ENCODE results near the gene BRSK2.
"Not testable (repeated sequence)": the region's sequence is repeated elsewhere in the genome, so short reads cannot be mapped to it uniquely, and the experiment has no call there.

BRSK2 gene

DNA sequence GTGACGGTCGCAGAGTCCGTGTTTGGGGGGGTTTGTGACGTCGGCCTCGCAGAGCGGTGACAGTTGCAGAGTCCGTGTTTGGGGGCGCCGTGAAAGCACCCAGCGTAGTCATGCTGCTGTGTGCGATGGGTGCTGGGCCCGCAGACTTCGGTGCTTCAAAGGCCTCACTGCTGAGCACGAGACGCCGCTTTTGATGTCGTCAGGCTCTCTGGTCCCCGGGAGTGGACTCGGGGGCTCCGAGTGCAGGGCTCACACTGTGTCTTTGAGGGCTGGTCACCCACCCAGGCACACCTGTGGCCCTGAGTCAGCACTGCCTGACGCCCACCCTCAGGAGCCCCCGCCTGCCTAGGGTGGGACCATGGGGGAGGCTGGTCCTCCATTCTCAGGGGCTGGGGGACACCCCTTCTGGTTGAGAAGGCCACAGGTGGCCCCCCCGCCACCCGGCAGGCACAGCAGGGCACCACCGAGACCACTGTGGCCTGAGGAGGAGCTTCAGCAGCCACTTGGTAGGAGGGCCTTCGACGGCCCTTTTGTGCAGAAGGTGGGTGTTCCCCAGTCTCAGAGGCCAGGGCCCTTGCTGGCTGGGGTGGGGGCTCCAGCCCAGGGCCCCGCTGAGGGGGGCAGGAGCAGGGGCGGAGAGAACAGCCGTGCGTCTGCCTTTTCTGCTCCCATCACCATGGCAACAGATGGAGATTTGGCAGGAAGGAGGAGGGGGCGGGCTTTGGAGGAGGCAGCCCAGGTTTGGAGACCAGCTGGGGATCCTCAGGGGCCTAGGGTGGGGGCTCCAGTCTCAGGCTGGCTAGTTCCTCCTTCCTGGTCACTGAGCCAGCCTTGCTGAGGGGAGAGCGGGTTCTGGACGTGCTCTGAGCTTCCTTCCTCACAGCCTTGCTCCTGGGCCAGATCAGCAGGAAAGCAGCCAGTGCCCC is 20.9 kb downstream of the BRSK2 start:
- no peak for DNase-seq

DNA sequence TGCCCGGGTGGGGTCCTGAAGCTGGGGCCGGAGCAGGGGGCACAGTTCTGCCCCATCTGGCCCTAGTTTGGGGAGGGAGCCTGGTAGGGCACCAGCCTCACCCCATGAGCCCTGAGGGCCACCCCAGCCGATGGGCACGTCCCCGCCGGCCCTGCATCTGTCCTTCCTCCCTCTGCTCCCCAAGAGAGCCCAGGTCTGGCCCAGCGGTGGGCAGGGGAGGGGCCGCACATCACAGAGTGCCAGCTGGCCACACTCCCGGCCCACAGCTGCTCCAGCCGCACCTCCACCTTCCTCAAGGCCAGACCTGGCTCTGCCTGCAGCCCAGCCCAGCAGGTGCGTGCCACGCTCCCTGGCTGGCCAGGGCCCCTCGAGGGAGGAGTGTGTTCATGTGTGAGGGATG is 21.6 kb downstream of the BRSK2 start:
- no peak for DNase-seq

DNA sequence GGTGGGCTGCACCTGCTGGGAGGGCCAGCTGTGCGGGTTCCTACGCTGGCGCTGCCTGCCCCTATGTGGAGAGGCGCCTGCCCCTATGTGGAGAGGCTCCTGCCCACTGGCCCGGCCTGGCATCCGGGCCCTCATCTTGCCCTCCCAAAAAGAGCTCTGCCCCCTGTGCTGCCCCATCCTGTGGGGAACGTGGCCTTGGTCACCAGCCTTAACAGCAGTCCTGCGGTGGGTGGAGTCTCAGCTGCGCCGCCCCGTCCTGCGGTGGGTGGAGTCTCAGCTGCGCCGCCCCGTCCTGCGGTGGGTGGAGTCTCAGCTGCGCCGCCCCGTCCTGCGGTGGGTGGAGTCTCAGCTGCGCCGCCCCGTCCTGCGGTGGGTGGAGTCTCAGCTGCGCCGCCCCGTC is 22.0 kb downstream of the BRSK2 start:
- not testable (repeated sequence) for DNase-seq

DNA sequence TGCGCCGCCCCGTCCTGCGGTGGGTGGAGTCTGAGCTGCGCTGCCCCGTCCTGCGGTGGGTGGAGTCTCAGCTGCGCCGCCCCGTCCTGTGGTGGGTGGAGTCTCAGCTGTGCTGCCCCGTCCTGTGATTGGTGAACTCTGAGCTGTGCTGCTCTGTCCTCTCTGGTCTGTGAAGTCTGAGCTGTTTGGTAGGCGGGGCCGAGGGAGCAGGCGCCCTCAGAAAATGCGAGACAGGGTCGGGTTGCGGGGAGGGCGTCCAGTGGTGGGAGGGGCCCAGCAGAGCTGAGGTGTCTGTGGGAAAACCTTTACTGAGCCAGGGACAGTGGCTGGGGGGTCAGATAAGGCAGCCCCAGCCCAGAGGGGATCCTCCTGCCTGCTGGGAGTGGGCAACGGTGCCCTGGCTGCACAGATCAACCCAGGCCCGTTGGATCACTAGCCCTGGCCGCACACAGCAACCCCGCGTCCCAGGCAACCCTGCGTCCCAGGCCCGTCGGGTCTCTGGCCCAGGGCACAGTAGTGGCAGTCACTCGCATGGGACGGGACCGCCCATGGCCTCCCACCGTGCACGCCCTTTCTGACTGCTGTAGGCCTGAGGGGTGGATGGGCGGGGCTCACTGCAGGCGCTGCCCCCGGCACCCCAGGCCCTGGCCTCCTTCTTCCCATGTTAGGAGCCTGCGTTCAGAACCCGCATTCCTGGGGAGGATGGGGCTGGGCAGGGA is 22.8 kb downstream of the BRSK2 start:
- no peak for DNase-seq

DNA sequence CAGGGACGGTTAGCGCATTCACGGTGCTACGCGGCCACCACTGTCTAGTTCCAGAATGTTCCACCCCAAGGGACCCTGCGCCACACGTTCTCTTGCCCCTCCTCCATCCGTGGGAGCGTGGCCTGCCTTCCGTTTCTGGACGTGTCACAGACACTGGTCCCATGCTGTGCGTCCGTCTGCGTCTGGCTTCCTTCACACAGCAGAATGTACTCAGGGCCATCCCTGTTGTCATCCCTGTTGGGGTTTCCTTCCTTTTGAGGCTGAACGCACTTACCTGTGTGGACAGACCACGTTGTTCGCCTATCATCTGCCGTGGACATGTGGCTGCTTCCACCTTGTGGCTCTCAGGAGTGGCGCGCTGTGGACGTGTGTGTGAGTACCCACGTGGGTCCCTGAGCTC is 24.9 kb downstream of the BRSK2 start:
- no peak for DNase-seq

DNA sequence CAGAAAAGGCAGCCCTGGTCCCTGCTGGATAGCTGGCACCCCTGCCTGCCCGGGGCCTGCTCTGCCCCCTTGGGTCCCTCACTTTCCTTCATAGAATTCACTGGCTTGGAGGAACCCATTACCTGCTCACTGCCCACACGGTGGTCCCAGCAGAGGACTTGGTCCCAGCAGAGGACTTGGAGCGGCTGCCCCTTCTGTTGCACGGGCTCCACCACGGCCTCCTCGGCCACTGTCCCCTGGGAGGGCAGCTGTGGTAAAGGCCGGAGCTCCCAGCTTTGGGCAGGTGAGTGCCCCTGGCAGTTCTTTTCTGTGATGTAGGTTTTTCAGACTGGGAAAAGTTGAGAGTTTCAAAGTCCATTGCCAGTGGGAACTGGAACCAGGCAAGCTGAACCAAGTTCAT is 25.9 kb downstream of the BRSK2 start:
- DNase-seq, result no peak

DNA sequence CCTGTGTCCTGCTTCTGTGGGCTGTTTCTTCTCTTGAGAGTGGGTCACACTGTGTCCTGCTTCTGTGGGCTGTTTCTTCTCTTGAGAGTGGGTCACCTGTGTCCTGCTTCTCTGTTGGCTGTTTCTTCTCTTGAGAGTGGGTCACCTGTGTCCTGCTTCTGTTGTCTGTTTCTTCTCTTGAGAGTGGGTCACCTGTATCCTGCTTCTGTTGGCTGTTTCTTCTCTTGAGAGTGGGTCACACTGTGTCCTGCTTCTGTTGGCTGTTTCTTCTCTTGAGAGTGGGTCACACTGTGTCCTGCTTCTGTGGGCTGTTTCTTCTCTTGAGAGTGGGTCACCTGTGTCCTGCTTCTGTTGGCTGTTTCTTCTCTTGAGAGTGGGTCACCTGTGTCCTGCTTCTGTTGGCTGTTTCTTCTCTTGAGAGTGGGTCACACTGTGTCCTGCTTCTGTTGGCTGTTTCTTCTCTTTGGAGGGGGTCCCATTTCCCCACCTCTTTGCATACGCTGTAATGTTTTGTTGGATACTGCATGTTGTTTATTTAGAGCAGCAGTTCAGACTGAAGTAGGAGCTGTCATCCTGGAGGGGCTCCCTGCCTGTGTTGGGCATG is 28.6 kb downstream of the BRSK2 start:
- DNase-seq, result not testable (repeated sequence)

DNA sequence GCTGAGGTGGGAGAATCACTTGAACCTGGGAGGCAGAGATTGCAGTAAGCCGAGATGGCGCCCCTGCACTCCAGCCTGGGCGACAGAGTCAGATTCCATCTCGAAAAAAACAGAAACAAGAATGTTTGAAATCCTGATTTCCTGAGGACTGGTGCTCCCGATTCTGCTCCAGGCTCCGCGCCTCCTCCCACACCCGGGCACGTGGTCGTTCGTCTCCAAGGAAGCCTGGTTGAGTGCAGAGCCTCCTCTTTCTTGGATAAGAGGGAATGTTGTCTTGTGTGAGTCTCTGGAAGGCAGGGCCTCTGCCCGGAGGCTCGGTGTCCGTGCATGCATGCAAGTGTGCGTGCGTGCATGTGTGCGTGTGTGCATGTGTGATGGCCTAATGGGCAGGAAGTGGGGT is 30.1 kb downstream of the BRSK2 start:
- no peak for DNase-seq

DNA sequence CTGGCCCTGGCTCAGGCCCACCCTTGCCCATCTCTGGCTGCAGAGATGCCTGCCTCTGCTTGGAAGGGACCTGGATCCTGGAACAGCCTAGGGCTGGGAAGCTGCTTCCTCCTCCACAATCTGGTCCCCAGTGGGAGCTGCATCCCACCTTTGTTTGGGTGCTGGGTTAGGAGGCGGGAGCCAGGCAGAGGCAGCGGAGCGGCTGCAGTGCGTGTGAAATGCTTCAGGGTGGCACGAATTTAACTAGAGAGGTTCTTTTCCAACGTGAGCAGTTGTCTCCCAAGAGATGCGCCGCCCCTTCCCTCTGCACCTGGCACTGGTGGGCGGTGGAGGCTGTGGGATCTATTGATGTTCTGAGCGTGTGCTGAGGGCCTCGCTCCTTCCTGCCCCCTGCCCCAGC is 31.6 kb downstream of the BRSK2 start:
- no peak for DNase-seq

DNA sequence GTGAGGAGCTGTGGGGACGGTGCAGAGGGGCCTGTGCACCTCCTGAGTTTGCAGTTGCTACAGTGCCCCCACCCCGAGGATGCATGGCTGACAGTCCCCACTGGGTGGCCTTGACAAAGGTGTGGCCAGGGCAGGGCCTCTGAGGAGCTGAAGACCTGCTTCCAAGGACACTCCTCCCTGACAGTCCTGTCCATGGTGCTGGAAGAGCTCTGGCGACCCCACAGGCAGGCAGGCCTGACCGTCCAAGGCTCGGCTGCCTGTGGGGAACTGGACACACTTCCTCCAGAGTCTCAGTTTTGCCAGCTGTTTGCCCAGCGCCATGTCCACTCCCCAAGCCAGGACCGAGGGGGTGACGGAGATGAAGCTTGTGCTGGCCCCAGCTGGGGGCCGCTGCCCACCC is 32.7 kb downstream of the BRSK2 start:
- no peak for DNase-seq

DNA sequence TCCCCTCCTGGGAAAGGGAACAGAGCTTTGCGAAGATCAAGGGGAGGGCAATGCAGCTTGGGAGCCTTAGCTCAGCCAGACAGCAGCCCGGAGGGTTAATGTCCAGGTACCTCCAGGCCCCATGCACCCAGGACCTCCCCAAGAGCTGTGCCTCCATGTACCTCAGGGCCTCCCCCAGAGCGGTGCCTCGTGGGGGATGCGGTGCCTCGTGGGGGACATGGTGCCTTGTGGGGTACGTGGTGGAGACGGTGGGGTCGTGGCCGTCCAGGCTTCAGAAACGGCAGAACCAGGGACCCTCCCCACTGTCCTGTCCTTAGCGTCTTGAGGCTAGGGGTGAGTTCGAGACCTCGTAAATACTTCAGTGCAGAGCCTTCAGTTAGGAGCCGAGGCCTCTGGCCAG is 33.2 kb downstream of the BRSK2 start:
- DNase-seq, result no peak

DNA sequence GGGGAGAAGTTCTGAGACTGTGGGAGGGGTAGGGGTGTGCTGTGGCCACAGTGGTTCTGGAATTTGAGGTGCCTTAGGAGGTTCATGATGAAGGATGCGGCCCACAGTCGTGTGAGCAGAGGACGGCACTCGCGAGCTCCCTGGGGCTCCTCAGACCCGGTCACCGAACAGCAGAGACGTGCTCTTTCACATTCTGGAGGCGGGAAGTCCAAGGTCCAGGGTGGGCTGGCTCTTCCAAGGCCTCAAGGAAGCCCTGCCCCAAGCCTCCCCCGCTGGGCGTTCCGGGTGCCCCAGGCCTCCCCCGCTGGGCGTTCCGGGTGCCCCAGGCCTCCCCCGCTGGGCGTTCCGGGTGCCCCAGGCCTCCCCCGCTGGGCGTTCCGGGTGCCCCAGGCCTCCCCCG is 33.7 kb downstream of the BRSK2 start:
- not testable (repeated sequence) for DNase-seq

DNA sequence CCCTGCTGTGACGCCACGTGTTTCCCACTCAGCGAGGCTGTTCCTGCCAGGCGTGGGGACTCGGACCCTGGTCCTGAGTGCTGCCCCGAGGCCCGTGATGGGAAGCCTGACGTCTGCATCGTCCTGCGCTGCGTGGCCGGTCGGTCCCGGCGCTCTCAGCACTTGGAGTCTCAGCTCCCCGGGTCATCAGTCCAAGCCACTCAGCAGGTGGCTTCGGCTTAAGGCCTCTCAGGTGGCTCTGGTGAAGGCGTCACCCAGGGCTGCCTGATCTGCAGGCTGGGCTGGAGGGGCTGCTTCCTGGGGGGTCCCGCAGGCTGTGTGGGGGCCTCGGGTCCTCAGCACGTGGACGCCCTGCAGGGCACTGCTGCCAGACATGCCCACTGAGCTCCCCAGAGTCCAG is 35.3 kb downstream of the BRSK2 start:
- DNase-seq, result no peak

DNA sequence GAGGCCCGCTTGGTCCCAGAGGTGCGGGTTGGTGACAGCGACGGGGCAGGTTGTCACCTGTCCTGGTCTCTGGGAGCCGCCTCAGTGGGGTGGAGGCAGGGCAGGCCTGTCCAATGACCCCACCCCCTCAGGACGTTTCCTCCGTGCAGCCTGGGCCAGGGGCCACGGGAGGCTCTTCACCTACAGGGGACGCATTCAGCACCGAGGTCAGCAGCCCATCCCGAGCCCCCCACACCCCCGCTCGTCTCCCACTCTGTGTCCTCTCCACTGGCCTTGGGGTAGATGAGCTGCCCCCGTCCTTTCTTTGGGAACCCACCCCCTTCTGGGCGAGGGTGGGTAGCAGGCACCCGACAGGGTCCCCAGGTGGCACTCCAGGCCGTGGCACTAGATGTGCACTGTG is 35.7 kb downstream of the BRSK2 start:
- DNase-seq, result no peak

DNA sequence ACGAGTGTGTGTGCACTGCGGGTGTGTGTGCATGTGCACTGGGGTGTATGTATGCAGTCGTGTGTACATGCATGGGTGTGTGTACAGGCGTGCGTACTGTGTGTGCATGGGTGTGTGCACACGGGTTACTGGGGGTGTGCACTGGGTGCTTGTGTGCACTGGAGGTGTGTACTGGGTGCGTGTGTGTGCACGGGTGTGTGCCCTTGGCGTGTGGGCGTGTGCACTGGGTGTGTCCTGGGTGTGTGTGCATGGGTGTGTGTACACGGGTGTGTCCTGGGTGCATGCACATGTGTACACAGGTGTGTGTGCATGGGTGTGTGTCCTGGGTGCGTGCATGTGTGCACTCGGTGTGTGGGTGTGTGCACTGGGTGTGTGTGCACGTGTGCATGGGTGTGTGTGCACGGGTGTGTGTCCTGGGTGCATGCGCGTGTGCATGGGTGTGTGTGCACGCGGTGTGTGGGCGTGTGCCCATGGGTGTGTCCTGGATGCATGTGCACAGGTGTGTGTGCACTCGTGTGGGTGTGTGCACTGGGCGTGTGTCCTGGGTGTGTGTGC is 39.1 kb downstream of the BRSK2 start:
- no peak for DNase-seq

DNA sequence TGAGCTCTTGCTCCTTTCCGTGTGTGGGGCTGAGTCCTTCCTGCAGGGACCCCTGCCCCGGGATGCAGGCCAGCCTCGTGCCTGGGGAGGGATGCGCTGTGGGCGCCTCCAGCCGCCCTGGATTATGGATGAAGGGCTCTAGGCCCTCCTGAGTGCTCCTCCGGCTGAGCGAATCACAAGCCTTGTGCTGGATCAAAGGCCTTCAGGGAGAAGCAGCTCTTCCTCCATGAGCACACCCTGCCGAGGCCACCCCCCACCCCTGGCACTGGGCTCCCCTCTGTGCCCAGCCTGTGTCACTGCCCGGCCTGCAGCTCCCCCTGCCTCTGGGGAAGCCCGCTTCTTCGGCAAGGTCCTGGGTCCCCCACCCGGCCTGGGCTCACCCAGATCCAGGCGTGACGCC is 43.8 kb downstream of the BRSK2 start:
- DNase-seq, result no peak

DNA sequence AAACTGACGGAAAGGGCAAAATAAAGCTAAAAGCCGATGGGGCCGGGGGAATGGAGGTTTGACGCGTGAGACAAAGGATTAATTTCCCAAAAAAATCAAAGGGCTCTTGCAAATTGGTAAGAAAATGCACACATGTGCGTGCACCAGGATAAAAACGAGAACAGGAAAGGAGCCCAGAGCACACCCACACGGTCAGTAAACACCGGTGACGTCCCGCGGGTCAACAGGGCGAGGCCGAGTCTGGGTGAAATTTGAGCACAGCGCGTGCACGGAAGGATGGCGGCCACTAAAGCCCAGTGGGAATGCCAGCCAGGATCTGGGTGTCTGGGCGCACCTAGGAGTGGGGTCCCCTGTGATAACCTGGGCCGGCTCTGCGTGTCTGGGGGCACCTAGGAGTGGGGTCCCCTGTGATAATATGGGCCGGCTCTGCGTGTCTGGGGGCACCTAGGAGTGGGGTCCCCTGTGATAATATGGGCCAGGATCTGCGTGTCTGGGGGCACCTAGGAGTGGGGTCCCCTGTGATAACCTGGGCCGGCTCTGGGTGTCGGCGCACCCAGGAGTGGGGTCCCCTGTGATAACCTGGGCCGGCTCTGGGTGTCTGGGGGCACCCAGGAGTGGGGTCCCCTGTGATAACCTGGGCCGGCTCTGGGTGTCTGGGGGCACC is 44.4 kb downstream of the BRSK2 start:
- DNase-seq, result no peak

DNA sequence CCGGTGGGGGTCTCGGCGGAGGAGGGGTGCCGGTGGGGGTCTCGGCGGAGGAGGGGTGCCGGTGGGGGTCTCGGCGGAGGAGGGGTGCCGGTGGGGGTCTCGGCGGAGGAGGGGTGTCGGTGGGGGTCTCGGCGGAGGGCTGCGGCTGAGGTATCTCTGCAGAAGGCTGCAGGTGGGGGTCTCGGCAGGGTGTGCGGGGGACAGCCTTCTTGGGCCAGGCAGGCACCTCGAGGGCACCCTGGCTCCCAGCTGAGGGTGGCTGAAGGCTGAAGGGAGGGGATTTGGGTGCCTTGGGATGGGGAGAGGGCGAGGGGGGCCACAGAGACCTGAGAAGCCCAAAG is 45.7 kb downstream of the BRSK2 start:
- DNase-seq, result not testable (repeated sequence)

DNA sequence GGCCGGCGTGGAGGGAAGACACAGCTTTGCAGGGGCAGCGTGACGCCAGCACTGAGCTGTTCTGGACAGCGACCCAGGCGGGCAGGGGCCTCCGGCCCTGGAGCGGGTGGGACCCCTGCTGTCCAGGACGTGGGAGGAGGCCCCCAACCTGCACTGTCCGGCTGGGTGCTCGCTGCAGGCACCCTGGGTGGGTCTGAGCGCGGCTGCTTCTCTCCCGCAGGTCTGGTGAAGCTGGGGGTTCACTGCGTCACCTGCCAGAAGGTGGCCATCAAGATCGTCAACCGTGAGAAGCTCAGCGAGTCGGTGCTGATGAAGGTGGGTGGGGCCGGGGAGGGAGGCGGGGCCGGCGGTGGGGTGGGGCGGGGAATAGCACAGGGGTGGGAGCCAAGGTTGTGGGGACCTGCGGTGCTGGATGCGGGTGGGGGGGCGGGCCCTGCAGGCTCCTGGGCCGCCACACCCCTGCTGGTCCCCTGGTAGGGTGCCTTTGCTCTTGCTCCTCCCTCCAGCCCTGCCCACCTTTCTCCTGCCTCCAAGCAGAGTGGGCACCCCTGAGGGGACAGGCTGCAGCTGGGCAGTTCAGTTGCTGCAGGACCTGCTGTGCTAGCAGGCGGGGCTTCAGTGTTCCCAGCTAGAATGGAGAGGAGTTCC is 46.2 kb downstream of the BRSK2 start:
- peak; percentile 13 for DNase-seq

DNA sequence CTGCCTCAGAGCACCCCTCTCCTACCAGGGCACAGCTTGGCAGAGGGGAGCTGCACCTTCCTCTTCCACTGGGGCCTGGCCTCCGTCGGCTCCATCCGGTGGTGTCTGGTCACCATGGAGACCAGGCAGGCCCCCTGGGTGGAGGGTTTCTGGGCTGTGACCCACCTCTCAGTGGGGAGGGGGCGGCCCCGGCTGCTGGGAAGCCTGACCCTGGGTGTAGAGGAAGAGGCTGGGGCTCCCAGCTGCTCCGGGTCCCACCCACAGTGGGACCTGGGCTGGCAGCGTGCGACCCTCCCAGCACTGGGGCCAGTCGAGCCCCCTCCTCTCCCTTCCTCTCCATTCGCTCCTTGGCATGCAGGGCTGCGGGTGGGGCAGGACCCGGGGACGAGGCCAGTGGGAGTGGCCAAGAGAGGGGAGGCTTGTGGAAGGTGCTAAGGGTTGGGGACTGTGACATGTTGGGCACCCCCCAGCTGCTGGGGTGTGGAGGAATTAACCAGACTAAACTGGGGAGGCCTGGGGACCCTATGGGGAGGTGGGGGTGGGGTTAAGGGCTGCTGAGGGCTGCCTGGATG is 46.8 kb downstream of the BRSK2 start:
- no peak for DNase-seq

DNA sequence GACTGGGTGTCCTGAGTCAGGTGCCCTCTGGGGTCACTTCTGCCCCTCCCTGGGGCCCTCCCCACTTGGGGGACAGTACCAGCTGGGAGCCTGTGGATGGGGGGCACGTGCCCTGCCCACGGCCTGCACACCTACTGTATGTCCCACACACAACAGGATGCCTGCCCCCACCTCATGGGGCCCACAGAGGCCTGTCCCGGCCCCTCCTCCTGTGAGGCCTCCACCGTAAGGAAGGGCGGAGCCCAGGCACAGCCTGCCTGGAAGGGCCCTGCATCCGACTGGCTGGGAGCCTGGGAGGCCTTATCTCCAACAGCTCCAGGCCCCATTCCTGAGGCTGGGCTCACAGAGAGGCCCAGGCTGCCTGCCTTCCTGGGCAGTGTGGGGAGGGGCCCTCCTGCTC is 47.8 kb downstream of the BRSK2 start:
- no peak for DNase-seq

DNA sequence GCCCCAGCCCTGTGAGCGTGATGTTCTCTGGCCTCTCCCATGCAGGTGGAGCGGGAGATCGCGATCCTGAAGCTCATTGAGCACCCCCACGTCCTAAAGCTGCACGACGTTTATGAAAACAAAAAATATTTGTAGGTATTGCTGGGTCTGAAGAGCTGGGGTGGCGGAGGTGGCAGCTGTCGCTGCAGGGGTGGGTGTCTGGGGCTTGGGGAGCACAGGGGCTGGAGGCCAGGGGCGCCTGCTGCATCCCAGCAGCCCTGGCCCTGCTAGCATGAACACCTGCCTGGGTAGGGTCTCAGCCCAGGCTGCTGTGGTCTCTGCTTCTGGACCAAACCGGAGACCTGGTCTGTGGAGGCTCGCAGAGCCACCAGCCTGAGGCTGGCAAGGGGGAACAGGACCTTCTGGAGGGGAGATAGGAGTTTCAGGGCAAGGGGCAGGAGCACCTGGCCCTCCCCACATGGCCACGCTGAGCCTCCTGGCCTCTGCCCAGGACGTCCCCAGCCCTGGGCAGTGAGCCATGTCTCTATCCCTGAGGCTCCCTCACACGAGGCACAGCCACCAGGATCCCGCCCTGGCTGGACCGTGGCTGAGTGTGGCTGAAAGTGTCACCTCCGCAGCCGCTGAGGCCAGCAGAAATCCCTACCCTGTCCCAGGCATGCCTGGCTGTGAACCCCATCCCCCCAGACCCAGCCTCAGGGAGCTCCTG is 48.7 kb downstream of the BRSK2 start:
- DNase-seq, result no peak

All from NCI-H526 treated with DMSO at 0.1 percent for 48 hours (cell line).